GDM1 (cell line): ENCODE data around the gene TBX1.
"Not testable (repeated sequence)": the region's sequence is repeated elsewhere in the genome, so short reads cannot be mapped to it uniquely, and the experiment has no call there.

Experiments
- DNase-seq: peaks from one replicate; lab custom pipeline; 2025; lab: John Stamatoyannopoulos, UW

Gene TBX1

GRCh38 chr22:19765477-19766239 is 5.1 kb downstream of the TBX1 start:
- DNase-seq: no peak

DNA sequence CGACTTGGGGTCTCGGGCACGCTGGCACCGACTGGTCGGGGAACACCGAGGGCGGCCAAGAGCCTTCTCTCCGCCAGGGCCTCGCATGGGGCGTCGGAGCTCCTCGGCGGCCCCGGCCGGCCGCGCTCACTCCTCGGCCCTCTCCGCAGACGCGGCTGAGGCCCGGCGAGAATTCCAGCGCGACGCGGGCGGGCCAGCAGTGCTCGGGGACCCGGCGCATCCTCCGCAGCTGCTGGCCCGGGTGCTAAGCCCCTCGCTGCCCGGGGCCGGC is 5.6 kb downstream of the TBX1 start:
- DNase-seq: no peak

GRCh38 chr22:19766511-19767426 is 6.2 kb downstream of the TBX1 start:
- peak; percentile 46 for DNase-seq

DNA sequence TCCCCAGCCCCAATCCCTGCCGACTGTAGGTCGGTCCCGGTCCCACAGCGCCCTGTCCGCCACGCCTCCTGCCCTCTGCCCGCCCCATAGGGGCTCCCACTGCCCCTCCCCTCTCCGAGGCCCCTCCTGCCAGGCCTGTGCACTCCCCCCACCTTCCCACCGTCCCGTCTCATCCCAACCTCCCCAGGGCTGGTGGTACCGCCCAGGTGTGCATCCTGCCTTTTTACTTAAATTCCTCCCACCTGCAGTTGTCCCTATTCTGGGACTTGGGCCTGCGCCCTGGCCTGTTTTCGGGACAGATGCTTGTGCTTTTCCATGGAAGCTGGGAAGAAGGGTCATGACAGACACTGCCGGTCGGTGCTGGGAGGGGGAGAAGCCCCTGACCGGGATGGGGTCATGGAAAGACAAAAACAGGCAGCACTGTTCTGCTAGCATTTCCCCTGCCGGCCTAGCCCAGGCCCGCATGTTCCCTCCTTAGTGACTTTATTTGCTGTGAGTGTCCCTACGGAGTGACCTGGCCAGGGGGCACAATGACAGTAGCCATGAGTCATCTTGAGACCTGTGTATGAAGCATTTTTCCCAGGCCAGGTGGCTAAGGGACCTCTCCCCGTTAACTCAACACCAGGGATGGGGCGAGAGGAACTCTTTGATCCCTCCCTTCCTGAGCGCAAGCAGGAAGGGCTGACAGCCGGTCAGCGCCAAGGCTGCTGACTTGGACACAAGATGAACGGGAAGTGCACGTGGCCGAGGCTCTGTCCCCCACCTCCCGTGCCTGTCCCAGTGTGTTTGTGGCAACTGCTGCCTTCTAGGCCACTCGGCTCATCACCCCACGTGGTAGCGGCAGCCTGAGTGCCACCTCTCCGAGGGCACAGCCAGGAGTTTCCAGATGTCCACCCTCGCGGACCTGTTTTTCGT is 7.1 kb downstream of the TBX1 start:
- DNase-seq: no peak

DNA sequence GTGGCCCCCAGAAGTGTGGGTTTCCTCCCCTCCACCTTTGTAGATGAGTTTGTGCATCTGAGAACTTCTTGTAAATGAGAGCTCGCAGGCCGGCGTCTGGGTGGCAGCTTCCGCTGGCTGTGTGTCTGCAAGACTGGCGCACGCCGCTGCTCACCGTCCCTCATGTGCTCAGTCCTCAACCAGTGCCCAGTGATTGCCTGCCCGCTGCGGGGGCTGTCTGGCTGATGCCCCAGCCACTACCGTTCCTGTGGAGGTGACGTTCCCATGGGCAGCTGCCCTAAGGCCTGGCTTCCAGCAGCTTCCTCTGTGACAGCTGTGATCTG is 8.8 kb downstream of the TBX1 start:
- DNase-seq: no peak

DNA sequence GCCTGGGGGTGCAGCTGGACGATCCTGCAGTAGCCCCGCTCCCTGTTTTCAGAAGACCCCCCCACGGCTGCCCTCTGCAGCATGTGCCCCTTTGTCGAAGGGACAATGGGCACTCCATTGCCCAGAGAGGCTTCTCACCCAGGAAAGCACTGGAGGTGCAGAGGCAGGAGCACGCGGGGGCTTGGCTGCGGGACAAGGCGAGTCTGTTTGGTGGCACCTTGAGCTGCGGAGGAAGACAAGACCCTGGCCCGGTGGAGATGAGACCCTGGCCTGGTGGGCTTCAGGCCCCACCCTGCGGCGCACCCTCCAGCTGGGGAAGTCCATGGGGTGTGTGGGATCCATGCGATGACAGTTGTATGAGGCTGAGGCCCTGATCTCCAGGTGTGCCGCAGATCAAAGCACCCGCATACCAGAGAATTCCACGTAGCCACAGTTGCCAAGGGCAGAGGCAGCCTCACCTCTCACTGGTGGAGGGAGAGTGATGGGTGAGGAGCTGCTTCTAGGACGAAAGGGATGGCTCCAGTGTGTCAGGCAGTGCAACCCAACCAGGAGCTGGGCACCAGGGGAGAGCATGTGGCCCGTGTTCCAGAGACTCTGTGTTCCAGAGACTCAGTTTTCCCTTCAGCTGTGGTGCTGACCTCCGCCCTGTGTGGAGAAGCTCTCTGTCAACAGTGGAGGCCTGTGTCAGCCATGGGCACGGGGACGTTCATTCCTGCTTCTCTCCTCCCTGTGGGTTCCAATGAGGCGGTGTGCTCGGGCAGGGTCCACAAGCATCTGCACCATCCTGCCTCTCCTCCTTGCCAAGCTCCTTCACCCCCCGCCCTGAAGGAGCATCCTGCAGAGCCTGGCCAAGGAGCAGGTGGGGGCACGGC is 10.0 kb downstream of the TBX1 start:
- DNase-seq: no peak

DNA sequence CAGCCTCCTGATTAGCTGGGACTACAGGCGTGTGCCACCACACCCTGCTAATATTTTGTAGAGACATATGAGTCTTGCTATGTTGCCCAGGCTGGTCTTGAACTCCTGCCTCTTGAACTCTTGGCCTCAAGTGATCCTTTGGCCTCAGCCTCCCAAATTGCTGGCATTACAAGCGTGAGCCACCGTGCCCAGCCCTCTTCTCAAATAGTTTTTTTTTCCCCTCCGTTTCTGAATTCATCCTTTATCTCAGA is 11.8 kb downstream of the TBX1 start:
- no peak for DNase-seq

DNA sequence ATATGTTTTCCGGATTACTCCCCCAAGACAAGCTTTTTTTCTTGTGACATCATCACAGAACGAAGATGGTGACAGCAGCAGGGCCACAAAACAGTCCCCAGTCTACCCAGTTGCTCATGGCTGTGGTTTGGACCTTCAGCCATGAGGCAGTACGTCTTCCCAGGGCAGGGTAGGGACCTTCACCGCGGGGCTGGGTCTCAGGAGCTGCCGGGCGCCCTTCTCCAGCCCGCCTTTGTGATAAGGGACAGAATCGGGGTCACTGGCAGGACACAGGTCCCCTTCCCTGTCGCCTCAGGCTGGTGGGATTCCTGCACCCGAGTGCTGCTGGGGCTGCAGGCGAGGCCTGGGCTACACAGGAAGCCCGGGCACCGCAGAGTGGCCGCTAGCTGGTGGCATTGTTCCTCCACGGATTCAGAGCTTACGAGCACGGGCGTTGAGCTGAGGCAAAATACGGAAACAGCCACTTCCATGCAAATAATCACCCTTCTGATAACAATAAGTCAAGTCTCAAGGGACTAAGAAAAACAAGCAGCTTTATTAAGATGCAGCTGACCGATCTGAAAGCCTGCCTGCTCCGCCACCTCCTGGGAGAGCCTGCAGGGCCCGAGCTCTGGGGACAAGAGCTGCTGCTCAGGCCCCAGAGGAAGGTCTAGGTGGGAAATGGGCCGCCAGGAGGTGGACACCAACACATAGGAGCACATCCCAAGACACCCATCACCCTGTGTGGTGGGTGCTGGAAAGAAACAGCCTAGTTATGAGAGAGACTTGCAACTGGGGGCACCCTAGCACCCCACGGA is 12.3 kb downstream of the TBX1 start:
- DNase-seq: no peak

DNA sequence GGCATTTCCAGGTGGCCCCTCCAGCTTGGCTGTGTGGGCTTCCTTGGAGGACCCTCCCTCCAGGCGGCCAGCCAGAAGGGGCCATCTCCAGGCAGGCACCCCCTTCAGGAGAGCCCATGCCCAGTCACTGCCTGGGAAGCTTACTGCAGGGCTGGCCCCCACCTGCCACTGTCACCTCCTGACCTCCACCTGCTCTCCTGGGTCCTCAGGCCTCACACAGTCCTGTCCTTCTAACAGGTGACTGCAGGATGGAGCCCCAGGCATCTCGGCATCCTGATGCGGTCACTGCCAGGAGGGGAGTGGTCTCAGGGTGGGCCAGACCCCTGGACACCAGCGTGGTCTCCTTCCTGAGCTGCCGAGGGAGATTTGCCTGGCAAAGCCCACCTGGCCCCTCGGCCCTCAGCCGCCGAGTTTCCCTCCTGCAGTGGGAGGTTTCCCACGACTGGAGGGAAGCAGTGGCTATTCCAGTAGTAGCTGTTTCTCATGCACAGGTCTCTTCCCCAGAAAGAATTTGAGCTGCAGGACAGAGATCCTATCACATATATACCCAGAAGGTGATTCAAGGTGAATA is 13.0 kb downstream of the TBX1 start:
- no peak for DNase-seq

- no peak for DNase-seq
These were observed 14.1 kb downstream of the TBX1 start for GRCh38 chr22:19774628-19775027.

DNA sequence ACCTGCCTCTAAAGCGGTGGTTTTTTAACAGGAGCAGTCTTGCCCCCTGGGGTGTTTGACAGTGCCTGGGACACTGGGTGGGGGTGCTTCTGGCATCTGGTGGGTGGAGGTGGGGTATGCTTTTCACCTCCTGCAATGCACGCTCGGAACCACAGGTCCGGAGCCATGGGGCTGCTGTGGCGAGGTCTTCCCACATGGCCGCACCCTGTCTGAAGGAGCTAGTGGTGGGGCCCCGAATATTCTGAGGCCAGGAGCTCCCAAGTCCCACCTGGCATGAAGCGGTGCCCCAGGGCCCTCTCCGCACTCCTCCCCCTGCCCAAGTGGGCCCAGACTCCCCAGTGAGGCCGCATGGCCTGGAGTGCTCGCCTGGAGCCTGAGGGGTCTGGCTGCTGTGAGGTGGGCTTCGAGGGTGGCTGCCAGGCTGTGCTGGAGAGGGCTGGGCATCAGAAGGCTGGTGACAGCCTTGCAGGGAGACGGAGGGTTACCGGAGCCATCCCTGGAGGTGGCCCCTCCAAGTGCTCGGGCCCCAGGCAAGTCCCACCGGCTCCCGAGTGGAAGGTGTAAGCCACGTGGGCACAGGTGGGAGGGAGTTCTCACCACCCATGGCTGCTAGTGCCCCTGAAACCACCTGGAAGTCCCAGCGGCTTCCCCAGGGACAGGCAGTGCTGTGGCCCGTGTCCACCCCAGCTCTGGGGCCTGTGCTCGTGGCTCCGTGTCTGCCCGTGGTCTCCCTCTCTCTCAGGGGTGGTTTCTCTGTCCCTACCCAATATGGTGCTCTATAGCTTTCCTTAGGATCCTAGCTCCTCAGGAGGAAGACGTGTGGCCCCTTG is 15.1 kb downstream of the TBX1 start:
- DNase-seq: no peak

DNA sequence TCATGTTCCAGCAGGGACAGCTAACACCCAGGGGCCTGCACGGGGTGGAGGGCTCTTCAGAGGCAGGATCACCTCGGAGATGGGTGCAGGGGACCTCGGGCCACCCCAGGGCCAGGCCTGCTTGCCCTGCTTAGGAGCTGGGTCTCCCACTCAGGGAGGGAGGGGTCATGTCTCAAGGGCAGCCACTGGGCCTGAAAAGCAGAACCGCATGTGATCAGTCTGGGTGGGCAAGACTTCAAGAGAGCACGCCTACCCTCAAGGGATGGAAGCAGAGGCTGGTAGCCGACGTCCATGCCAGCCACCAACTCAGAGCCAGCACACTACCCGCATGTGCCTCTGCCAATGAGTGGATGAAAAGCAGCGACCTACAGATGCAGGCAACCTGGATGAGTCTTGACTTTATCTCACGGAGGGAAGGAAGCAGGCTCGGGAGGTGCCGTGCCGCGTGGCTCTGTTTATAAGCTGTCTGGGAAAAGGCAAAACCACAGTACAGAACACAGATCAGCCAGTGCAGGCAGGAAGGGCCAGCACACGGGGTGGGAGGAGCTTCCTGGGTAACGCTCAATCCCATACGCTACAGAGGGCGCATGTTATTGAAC is 16.0 kb downstream of the TBX1 start:
- DNase-seq: no peak

GRCh38 chr22:19777192-19777591 is 16.6 kb downstream of the TBX1 start:
- not testable (repeated sequence) for DNase-seq

- no peak for DNase-seq
These were observed 18.4 kb downstream of the TBX1 start for GRCh38 chr22:19779011-19779421.

- DNase-seq: no peak
These were observed 19.2 kb downstream of the TBX1 start for GRCh38 chr22:19779685-19780268.

DNA sequence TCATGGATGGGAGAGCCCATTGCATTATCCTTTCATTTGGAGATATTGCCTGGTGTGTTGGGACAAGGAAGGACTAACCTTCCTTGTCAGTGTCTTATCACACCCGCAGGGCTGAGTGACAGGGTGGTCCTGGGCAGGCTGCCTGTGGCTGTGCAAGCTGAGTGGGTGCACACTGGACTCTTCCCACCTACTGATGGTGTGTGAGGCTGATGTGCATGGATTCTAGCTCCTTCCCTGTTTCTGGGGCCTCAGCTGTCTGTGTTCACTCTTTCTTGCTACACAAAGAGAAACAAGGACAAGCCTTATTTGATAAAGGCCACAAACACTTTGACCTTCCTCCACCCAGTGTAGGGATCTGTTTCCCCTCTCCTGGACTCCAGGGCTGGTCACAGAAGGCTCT is 22.0 kb downstream of the TBX1 start:
- no peak for DNase-seq

DNA sequence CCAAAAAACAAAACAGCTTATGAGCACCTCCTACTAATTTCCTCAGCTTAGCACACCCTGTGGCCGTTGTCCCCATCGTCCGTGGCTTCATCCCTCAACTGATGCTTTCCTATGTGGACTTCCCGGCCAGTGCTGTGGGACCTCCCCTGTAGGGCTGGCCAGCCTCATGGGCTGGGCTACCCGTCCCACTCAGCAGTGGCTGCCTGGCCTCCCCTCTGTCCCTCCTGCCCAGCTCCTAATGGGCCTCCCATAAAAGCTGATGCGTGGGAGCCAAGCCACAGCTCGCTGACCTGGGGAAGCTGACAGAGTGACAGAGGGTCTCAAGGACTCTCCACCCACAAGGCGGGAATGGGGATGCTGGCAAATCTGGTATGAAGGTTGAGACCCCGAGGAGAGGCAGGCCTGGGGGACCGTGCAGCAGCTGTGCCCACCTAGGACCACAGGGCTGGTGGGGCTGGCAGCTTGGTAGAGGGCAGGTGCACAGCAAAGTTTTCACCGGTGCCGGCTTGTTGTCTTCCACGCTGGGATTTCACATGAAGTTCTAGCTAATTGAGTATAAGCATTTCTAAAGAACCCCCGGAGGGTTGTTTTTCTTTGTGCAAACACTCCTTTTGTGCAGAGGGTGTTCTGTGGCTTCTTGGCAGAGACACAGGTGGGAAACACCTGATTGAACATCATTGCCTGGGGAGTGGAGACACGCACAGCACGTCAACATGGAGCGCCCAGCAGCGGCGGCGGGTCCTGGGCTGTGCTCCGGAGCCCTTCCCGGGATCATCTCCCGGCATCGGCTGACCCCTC is 23.2 kb downstream of the TBX1 start:
- no peak for DNase-seq
